ENCODE measurements around the gene NTRK2. TPM values are rescaled to one million over a fixed set of nuclear protein-coding genes. Genes with fewer than 3 reads are reported as not detected.

The NTRK2 gene
- total and polyA plus RNA-seq, 4 donors, result 0.88 to 48.1 (median 28.2) TPM

GRCh38 chr9:84983749-84984148 is 314.2 kb downstream of the NTRK2 start:
- H3K27ac ChIP-seq (ENCODE audit: low read depth in 1 of 2, low read length in 2 of 2), result no peak overlapping the region
- no peaks in the 10 kb centered on the region for H3K36me3 ChIP-seq (ENCODE audit: control insufficient read depth in 1 of 2, insufficient read depth in 2 of 2, low read length in 1 of 2)
- H3K9me3 ChIP-seq (ENCODE audit: control insufficient read depth, low read length), result no peaks in the 10 kb centered on the region
- no peaks in the 10 kb centered on the region for H3K4me1 ChIP-seq (ENCODE audit: control insufficient read depth in 1 of 2, insufficient read depth in 2 of 2, low read length in 2 of 2)
- WGBS, 2 donors, result 95 to 96% methylated on average over 3 of the region's 3 CpGs
- intact Hi-C loops (cut with DNase I), result no loop called here
- ATAC-seq (ENCODE audit: low FRiP score) (no peak), DNase-seq (no peak)
- H3K4me3 ChIP-seq (ENCODE audit: low read length in 2 of 2), result no peak overlapping the region
- no peaks in the 10 kb centered on the region for H3K27me3 ChIP-seq (ENCODE audit: control insufficient read depth in 1 of 2, insufficient read depth in 2 of 2, low read length in 1 of 2)

GRCh38 chr9:84988621-84989020 is 319.1 kb downstream of the NTRK2 start:
- intact Hi-C loops (cut with DNase I), result no loop called here
- no peak overlapping the region for H3K4me3 ChIP-seq (ENCODE audit: low read length in 2 of 2)
- H3K4me1 ChIP-seq (ENCODE audit: control insufficient read depth in 1 of 2, insufficient read depth in 2 of 2, low read length in 2 of 2), result no peaks in the 10 kb centered on the region
- WGBS, 2 donors, result 77 to 81% methylated on average over 2 of the region's 2 CpGs
- H3K36me3 ChIP-seq (ENCODE audit: control insufficient read depth in 1 of 2, insufficient read depth in 2 of 2, low read length in 1 of 2), result no peaks in the 10 kb centered on the region
- H3K9me3 ChIP-seq (ENCODE audit: control insufficient read depth, low read length), result peaks cover 2% of the 10 kb centered on the region
- ATAC-seq (ENCODE audit: low FRiP score) (no peak), DNase-seq (no peak)
- peaks cover 0 to 2% of the 10 kb centered on the region in 2 donors for H3K27me3 ChIP-seq (ENCODE audit: control insufficient read depth in 1 of 2, insufficient read depth in 2 of 2, low read length in 1 of 2)
- no peak overlapping the region for H3K27ac ChIP-seq (ENCODE audit: low read depth in 1 of 2, low read length in 2 of 2)

- intact Hi-C loops (cut with DNase I), result no loop called here
- H3K9me3 ChIP-seq (ENCODE audit: control insufficient read depth, low read length), result peaks cover 2% of the 10 kb centered on the region
- DNase-seq (no peak), ATAC-seq (ENCODE audit: low FRiP score) (no peak)
- WGBS, 2 donors, result 33% methylated on average over 6 of the region's 6 CpGs
- H3K4me3 ChIP-seq (ENCODE audit: low read length in 2 of 2), result no peak overlapping the region
- peaks cover 0 to 2% of the 10 kb centered on the region in 2 donors for H3K27me3 ChIP-seq (ENCODE audit: control insufficient read depth in 1 of 2, insufficient read depth in 2 of 2, low read length in 1 of 2)
- no peaks in the 10 kb centered on the region for H3K36me3 ChIP-seq (ENCODE audit: control insufficient read depth in 1 of 2, insufficient read depth in 2 of 2, low read length in 1 of 2)
- H3K27ac ChIP-seq (ENCODE audit: low read depth in 1 of 2, low read length in 2 of 2), result no peak overlapping the region
- no peaks in the 10 kb centered on the region for H3K4me1 ChIP-seq (ENCODE audit: control insufficient read depth in 1 of 2, insufficient read depth in 2 of 2, low read length in 2 of 2)
Observed at GRCh38 chr9:84990416-84990815, 320.9 kb downstream of the NTRK2 start.

GRCh38 chr9:84990850-84991513 is 321.5 kb downstream of the NTRK2 start:
- no peak for DNase-seq
- Histone ChIP-seq H3K27me3 (ENCODE audit: control insufficient read depth in 1 of 2, insufficient read depth in 2 of 2, low read length in 1 of 2) (peaks cover 0 to 2% of the 10 kb centered on the region in 2 donors), H3K4me3 (ENCODE audit: low read length in 2 of 2) (no peak overlapping the region), H3K9me3 (ENCODE audit: control insufficient read depth, low read length) (peaks cover 2% of the 10 kb centered on the region), H3K4me1 (ENCODE audit: control insufficient read depth in 1 of 2, insufficient read depth in 2 of 2, low read length in 2 of 2) (no peaks in the 10 kb centered on the region), H3K27ac (ENCODE audit: low read depth in 1 of 2, low read length in 2 of 2) (no peak overlapping the region), H3K36me3 (ENCODE audit: control insufficient read depth in 1 of 2, insufficient read depth in 2 of 2, low read length in 1 of 2) (no peaks in the 10 kb centered on the region)
- intact Hi-C loops (cut with DNase I), result no loop called here
- 94 to 97% methylated on average over 13 of the region's 13 CpGs for WGBS, 2 donors
- no peak for ATAC-seq (ENCODE audit: low FRiP score)

- no peak overlapping the region for H3K27ac ChIP-seq (ENCODE audit: low read depth in 1 of 2, low read length in 2 of 2)
- no peak overlapping the region for H3K4me3 ChIP-seq (ENCODE audit: low read length in 2 of 2)
- WGBS, 2 donors, result 84 to 91% methylated on average over 7 of the region's 7 CpGs
- no peaks in the 10 kb centered on the region for H3K4me1 ChIP-seq (ENCODE audit: control insufficient read depth in 1 of 2, insufficient read depth in 2 of 2, low read length in 2 of 2)
- intact Hi-C loops (cut with DNase I), result no loop called here
- H3K9me3 ChIP-seq (ENCODE audit: control insufficient read depth, low read length), result peaks cover 2% of the 10 kb centered on the region
- ATAC-seq (ENCODE audit: low FRiP score) (no peak), DNase-seq (no peak)
- H3K27me3 ChIP-seq (ENCODE audit: control insufficient read depth in 1 of 2, insufficient read depth in 2 of 2, low read length in 1 of 2), result peaks cover 0 to 2% of the 10 kb centered on the region in 2 donors
- no peaks in the 10 kb centered on the region for H3K36me3 ChIP-seq (ENCODE audit: control insufficient read depth in 1 of 2, insufficient read depth in 2 of 2, low read length in 1 of 2)
Observed at GRCh38 chr9:84991514-84991870, 322.0 kb downstream of the NTRK2 start.

GRCh38 chr9:84992381-84992780 is 322.9 kb downstream of the NTRK2 start:
- Histone ChIP-seq H3K4me1 (ENCODE audit: control insufficient read depth in 1 of 2, insufficient read depth in 2 of 2, low read length in 2 of 2) (no peaks in the 10 kb centered on the region), H3K27me3 (ENCODE audit: control insufficient read depth in 1 of 2, insufficient read depth in 2 of 2, low read length in 1 of 2) (peaks cover 0 to 2% of the 10 kb centered on the region in 2 donors), H3K36me3 (ENCODE audit: control insufficient read depth in 1 of 2, insufficient read depth in 2 of 2, low read length in 1 of 2) (no peaks in the 10 kb centered on the region), H3K9me3 (ENCODE audit: control insufficient read depth, low read length) (peaks cover 2% of the 10 kb centered on the region), H3K27ac (ENCODE audit: low read depth in 1 of 2, low read length in 2 of 2) (no peak overlapping the region), H3K4me3 (ENCODE audit: low read length in 2 of 2) (no peak overlapping the region)
- WGBS, 2 donors, result 82 to 83% methylated on average over 3 of the region's 3 CpGs
- intact Hi-C loops (cut with DNase I), result no loop called here
- DNase-seq, result no peak
- ATAC-seq (ENCODE audit: low FRiP score), result no peak

- intact Hi-C loops (cut with DNase I), result no loop called here
- DNase-seq (no peak), ATAC-seq (ENCODE audit: low FRiP score) (no peak)
- peaks cover 0 to 2% of the 10 kb centered on the region in 2 donors for H3K27me3 ChIP-seq (ENCODE audit: control insufficient read depth in 1 of 2, insufficient read depth in 2 of 2, low read length in 1 of 2)
- no peaks in the 10 kb centered on the region for H3K36me3 ChIP-seq (ENCODE audit: control insufficient read depth in 1 of 2, insufficient read depth in 2 of 2, low read length in 1 of 2)
- no peak overlapping the region for H3K27ac ChIP-seq (ENCODE audit: low read depth in 1 of 2, low read length in 2 of 2)
- no peak overlapping the region for H3K4me3 ChIP-seq (ENCODE audit: low read length in 2 of 2)
- H3K9me3 ChIP-seq (ENCODE audit: control insufficient read depth, low read length), result peaks cover 2% of the 10 kb centered on the region
- 94 to 96% methylated on average over 1 of the region's 1 CpG for WGBS, 2 donors
- H3K4me1 ChIP-seq (ENCODE audit: control insufficient read depth in 1 of 2, insufficient read depth in 2 of 2, low read length in 2 of 2), result no peaks in the 10 kb centered on the region
Observed at GRCh38 chr9:84993105-84993504, 323.6 kb downstream of the NTRK2 start.

GRCh38 chr9:84996029-84996428 is 326.5 kb downstream of the NTRK2 start:
- Histone ChIP-seq H3K9me3 (ENCODE audit: control insufficient read depth, low read length) (peaks cover 2% of the 10 kb centered on the region), H3K27ac (ENCODE audit: low read depth in 1 of 2, low read length in 2 of 2) (no peak overlapping the region), H3K4me3 (ENCODE audit: low read length in 2 of 2) (no peak overlapping the region), H3K27me3 (ENCODE audit: control insufficient read depth in 1 of 2, insufficient read depth in 2 of 2, low read length in 1 of 2) (peaks cover 0 to 2% of the 10 kb centered on the region in 2 donors), H3K4me1 (ENCODE audit: control insufficient read depth in 1 of 2, insufficient read depth in 2 of 2, low read length in 2 of 2) (no peaks in the 10 kb centered on the region), H3K36me3 (ENCODE audit: control insufficient read depth in 1 of 2, insufficient read depth in 2 of 2, low read length in 1 of 2) (no peaks in the 10 kb centered on the region)
- no peak for DNase-seq
- no peak for ATAC-seq (ENCODE audit: low FRiP score)
- 40 to 47% methylated on average over 4 of the region's 4 CpGs for WGBS, 2 donors
- intact Hi-C loops (cut with DNase I), result no loop called here

- peaks cover 0 to 1% of the 10 kb centered on the region in 2 donors for H3K27me3 ChIP-seq (ENCODE audit: control insufficient read depth in 1 of 2, insufficient read depth in 2 of 2, low read length in 1 of 2)
- H3K9me3 ChIP-seq (ENCODE audit: control insufficient read depth, low read length), result peaks cover 3% of the 10 kb centered on the region
- WGBS, 2 donors, result 95 to 96% methylated on average over 3 of the region's 3 CpGs
- no peaks in the 10 kb centered on the region for H3K36me3 ChIP-seq (ENCODE audit: control insufficient read depth in 1 of 2, insufficient read depth in 2 of 2, low read length in 1 of 2)
- no peak overlapping the region for H3K27ac ChIP-seq (ENCODE audit: low read depth in 1 of 2, low read length in 2 of 2)
- no peak overlapping the region for H3K4me3 ChIP-seq (ENCODE audit: low read length in 2 of 2)
- intact Hi-C loops (cut with DNase I), result no loop called here
- H3K4me1 ChIP-seq (ENCODE audit: control insufficient read depth in 1 of 2, insufficient read depth in 2 of 2, low read length in 2 of 2), result no peaks in the 10 kb centered on the region
- ATAC-seq (ENCODE audit: low FRiP score), result no peak
- no peak for DNase-seq
Observed at GRCh38 chr9:84996716-84997115, 327.2 kb downstream of the NTRK2 start.
